ENCODE results near the gene RAI14.

DNA sequence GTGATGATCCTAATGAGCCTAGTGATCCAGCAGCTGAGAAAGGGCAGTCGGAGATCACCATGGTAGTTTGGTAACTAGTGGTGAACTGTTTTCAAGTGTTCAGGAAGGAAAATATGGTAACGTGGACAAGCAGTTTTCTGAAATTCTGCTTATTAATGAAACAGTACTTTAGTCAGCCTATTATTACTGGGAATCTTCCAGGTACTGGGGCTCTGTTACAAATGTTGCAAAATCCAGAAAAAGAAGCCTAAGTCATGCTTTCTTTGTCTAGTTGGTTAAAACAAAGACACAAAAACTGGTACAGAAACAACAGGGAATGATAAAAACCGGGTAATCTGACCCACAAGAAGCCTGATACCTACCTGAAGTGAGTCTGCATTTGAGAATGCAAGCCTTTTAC is 201.0 kb downstream of the RAI14 start:
- no peak for TF ChIP-seq CTCF (IDR thresholded peaks at IDR 0.05; ENCODE audit: low read depth, low read length)
- TF ChIP-seq EZH2phosphoT487 (IDR thresholded peaks at IDR 0.05; ENCODE audit: low read depth): no peak

Data from OCI-LY3 (cell line).